HG03097 (cell line): ENCODE data around the gene WNT3A.

ENCODE experiments used
- ATAC-seq: cut with Tn5 transposase; IDR thresholded peaks from one replicate; pipeline ENCODE4 v1.9.1; 2021; ENCODE audit not compliant: unreplicated experiment, low FRiP score

Gene WNT3A

GRCh38 chr1:228065543-228066347, 58.9 kb downstream of the WNT3A start:
- ATAC-seq, result no peak

GRCh38 chr1:228066416-228066815, 59.6 kb downstream of the WNT3A start:
- ATAC-seq, result no peak

- no peak for ATAC-seq
Observed at GRCh38 chr1:228066891-228067654, 60.3 kb downstream of the WNT3A start.

GRCh38 chr1:228068359-228068758, 61.6 kb downstream of the WNT3A start:
- ATAC-seq, result no peak

- no peak for ATAC-seq
Observed at GRCh38 chr1:228070173-228070572, 63.4 kb downstream of the WNT3A start.

GRCh38 chr1:228070851-228071250, 64.1 kb downstream of the WNT3A start:
- ATAC-seq, result no peak

- ATAC-seq, result no peak
Observed at GRCh38 chr1:228071839-228072657, 65.2 kb downstream of the WNT3A start.

GRCh38 chr1:228072658-228073043, 65.9 kb downstream of the WNT3A start:
- no peak for ATAC-seq

GRCh38 chr1:228073061-228073856, 66.5 kb downstream of the WNT3A start:
- no peak for ATAC-seq

- ATAC-seq, result no peak
Observed at GRCh38 chr1:228073857-228074545, 67.2 kb downstream of the WNT3A start.

GRCh38 chr1:228074954-228075730, 68.3 kb downstream of the WNT3A start:
- no peak for ATAC-seq

GRCh38 chr1:228075801-228076271, 69.0 kb downstream of the WNT3A start:
- ATAC-seq, result no peak

- ATAC-seq, result no peak
Observed at GRCh38 chr1:228076796-228077430, 70.1 kb downstream of the WNT3A start.

- no peak for ATAC-seq
Observed at GRCh38 chr1:228077565-228078330, 71.0 kb downstream of the WNT3A start.

- ATAC-seq, result no peak
Observed at GRCh38 chr1:228079013-228079412, 72.2 kb downstream of the WNT3A start.

GRCh38 chr1:228079601-228080263, 72.9 kb downstream of the WNT3A start:
- no peak for ATAC-seq

GRCh38 chr1:228081144-228081543, 74.3 kb downstream of the WNT3A start:
- no peak for ATAC-seq
